Ishikawa (cell line): ENCODE data around the gene POLR1H.

ENCODE experiments used
- CEBPB ChIP-seq: IDR thresholded peaks from 2 replicates; pipeline ENCODE4 v1.6.1; 2012
- CREB1 ChIP-seq: IDR thresholded peaks from 2 replicates; pipeline ENCODE4 v1.6.1; 2012; ENCODE audit warnings: low read depth
- EGR1 ChIP-seq: IDR thresholded peaks from 2 replicates; pipeline ENCODE4 v1.6.1; 2012
- EP300 ChIP-seq: IDR thresholded peaks from 2 replicates; pipeline ENCODE4 v1.6.1; 2012; ENCODE audit warnings: borderline replicate concordance
- FOXM1 ChIP-seq: IDR thresholded peaks from 2 replicates; pipeline ENCODE4 v1.6.1; 2012; ENCODE audit warnings: low read depth, borderline replicate concordance
- MAX ChIP-seq: IDR thresholded peaks from 2 replicates; pipeline ENCODE4 v1.6.1; 2012
- NFIC ChIP-seq: IDR thresholded peaks from 2 replicates; pipeline ENCODE4 v1.6.1; 2012
- RAD21 ChIP-seq: IDR thresholded peaks from 2 replicates; pipeline ENCODE4 v1.6.1; 2012; ENCODE audit warnings: low read depth
- TAF1 ChIP-seq: IDR thresholded peaks from 2 replicates; pipeline ENCODE4 v1.6.1; 2012; ENCODE audit warnings: low read depth, mild to moderate bottlenecking
- TCF12 ChIP-seq: IDR thresholded peaks from 2 replicates; pipeline ENCODE4 v1.6.1; 2012; ENCODE audit warnings: low read depth
- TEAD4 ChIP-seq: IDR thresholded peaks from 2 replicates; pipeline ENCODE4 v1.6.1; 2012
- USF1 ChIP-seq: IDR thresholded peaks from 2 replicates; pipeline ENCODE4 v1.6.1; 2012
- YY1 ChIP-seq: IDR thresholded peaks from 2 replicates; pipeline ENCODE4 v1.6.1; 2012; ENCODE audit warnings: low read depth
- ZBTB7A ChIP-seq: IDR thresholded peaks from 2 replicates; pipeline ENCODE4 v1.6.1; 2012; ENCODE audit warnings: low read depth
- TF ChIP-seq, protein P1 (sequence below): IDR thresholded peaks from 2 replicates; pipeline ENCODE4 v1.6.1; 2012; ENCODE audit warnings: low read depth, mild to moderate bottlenecking

Gene POLR1H

DNA sequence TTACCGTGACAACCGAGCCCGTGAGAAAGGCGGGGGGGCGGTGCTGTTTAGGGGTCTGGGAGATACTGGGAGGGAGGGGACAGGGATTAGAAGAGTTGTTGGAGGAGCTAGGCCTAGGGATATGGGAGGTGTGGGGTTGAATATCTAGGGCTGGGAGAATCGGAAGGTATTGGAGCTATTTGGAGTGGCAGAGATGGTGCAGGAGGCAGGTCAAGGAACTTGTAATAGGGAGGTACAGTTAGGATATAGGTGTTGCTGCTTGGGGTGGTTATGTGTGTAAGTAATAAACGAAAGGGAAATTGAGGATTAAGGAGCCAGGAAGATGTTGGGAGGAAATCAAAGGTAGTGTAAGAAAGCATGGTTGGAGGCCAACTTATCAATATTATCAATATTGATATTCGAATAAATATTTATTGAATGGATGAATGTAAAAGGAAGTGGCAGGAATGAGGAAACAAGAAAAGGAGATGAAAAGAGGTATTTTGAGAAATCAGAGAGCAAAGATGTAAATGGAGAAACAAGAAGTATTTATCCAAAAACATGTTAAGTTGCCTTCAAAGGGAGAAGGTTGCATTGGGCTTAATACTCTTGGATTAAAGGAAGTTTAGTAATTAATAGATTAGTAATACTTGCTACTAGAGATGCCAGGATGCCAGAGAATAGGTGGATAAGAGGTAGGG, 6.5 kb downstream of the POLR1H start:
- no peak for TF ChIP-seq ZBTB7A
- TF ChIP-seq NFIC: no peak
- TF ChIP-seq RAD21: no peak

GRCh38 chr6:30071081-30071818, 10.2 kb downstream of the POLR1H start:
- TF ChIP-seq, protein P1, sequence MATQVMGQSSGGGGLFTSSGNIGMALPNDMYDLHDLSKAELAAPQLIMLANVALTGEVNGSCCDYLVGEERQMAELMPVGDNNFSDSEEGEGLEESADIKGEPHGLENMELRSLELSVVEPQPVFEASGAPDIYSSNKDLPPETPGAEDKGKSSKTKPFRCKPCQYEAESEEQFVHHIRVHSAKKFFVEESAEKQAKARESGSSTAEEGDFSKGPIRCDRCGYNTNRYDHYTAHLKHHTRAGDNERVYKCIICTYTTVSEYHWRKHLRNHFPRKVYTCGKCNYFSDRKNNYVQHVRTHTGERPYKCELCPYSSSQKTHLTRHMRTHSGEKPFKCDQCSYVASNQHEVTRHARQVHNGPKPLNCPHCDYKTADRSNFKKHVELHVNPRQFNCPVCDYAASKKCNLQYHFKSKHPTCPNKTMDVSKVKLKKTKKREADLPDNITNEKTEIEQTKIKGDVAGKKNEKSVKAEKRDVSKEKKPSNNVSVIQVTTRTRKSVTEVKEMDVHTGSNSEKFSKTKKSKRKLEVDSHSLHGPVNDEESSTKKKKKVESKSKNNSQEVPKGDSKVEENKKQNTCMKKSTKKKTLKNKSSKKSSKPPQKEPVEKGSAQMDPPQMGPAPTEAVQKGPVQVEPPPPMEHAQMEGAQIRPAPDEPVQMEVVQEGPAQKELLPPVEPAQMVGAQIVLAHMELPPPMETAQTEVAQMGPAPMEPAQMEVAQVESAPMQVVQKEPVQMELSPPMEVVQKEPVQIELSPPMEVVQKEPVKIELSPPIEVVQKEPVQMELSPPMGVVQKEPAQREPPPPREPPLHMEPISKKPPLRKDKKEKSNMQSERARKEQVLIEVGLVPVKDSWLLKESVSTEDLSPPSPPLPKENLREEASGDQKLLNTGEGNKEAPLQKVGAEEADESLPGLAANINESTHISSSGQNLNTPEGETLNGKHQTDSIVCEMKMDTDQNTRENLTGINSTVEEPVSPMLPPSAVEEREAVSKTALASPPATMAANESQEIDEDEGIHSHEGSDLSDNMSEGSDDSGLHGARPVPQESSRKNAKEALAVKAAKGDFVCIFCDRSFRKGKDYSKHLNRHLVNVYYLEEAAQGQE: no peak
- no peak for TF ChIP-seq EGR1
- TF ChIP-seq FOXM1: no peak
- TF ChIP-seq EP300: no peak
- TF ChIP-seq CEBPB: no peak
- TF ChIP-seq TEAD4: no peak
- TF ChIP-seq NFIC: no peak
- no peak for TF ChIP-seq RAD21
- no peak for TF ChIP-seq TAF1
- TF ChIP-seq USF1: no peak
- no peak for TF ChIP-seq CREB1
- no peak for TF ChIP-seq YY1
- no peak for TF ChIP-seq MAX
- no peak for TF ChIP-seq TCF12

DNA sequence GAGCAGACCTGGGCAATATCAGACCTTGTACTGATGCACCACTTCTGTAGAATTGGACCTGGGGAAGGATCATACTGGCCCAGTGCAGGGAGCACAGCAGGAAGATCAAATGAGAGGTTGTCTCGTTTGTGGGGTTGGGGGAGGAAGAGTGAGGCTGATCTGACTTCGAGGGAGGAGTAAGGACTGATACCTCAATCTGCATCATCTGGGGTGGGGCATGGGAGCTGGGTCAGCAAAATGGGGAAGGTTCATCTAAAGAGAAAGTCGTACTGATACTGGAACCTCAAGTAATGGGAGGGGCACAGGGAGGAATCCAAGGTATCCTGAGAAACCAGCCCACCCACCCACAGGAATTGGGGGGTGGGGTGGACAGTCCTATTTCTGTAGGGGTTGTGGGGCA, 10.8 kb downstream of the POLR1H start:
- no peak for TF ChIP-seq EP300

DNA sequence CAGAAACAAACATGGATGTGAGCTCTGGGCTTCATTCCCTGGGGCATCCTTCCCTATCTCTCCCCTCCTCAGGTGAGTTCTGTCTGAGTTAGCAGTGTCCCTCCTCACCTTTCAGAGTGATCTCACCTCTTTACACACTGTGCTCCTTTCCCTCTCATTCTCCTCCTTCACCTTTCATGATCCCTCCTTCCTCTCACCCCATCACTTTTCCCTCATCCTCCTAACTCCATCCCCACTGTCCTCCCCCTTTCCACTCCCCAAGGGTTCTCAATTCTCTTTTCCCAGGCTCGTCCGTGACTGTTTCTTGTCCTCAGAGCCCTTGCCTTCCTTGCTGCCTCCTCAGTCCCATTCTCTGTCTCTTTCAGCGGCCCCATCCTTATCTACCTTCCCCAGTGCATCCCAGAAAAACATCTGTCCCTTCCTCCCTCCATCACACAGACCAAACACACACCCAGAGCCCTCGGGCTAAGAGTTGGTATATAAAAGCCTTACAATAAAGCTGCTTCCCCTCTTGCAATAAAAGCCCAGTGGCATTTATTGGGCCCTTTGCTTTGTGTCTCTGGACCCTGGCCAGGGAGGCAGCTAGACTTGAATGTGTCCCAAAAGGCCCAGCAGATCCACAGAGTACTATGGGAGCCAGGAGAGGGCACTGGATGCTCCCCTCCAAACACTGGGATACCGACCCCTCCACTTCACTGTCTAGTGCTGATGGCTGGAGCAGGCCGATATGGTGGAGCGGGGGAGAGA, 12.6 kb downstream of the POLR1H start:
- TF ChIP-seq TEAD4 (no peak), FOXM1 (no peak), RAD21 (no peak), TCF12 (no peak), USF1 (no peak), ZBTB7A (no peak), TAF1 (no peak), EGR1 (no peak), NFIC (no peak), CREB1 (no peak), MAX (no peak), EP300 (no peak), YY1 (no peak)
- TF ChIP-seq, protein P1: no peak

DNA sequence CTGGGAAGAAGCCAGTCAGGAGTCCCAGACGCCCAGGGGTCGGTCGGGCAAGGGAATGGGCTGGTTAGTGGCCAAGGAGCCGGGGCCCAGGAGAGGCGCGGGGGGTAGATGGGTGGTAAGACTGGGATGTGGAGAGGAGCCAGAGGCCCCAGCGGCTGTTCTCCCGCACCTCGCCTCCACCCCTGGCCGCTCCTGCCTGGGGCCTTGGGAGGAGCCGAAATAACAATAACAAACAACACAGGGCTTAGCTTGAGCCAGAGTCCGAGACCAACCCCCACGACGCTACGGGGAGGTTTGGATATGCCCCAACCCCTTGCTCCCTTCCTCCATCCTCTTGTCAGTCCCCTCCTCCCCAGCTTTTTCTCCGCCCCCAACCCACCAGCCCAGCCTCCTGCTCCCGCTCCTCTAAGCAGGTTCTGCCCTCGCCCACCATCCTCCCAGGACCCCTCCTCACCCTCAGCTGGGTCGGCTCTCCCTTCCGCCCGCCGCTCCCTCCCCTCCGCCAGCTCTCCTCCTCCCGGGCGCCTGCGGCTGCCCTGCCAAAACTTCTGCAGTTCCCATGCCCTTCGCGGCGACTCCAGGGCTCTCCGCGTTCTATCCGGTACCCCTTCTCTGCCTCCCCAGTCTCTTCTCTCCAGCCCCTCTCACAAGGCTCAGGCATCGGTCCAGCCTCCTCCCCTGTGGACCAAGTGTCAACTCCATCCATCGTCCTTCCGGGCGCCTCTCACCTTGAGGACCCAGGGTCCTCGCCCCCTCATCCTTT, 13.4 kb downstream of the POLR1H start:
- TF ChIP-seq NFIC: no peak
- TF ChIP-seq TAF1: no peak
- no peak for TF ChIP-seq CREB1
- TF ChIP-seq MAX: no peak
- TF ChIP-seq TEAD4: no peak
- TF ChIP-seq, protein P1: no peak
- TF ChIP-seq FOXM1: no peak
